Spinal cord (tissue), 10 donors: ENCODE results near the gene SCUBE1. TPM values are rescaled to one million over a fixed set of nuclear protein-coding genes. Genes with fewer than 3 reads are reported as not detected.

Experiments
- DNase-seq, 6 donors: peaks; one replicate each; pipeline versions ENCODE4 v3.0.0 to v3.0.0-alpha.2; 2013 to 2015; ENCODE audit warnings: low spot score in 6 of 6, low read depth in 4 of 6
- H3K27ac ChIP-seq: one replicate; pipeline ENCODE4 v1.5.1; 2013; ENCODE audit warnings: low read depth, low read length, control low read depth
- H3K27me3 ChIP-seq: one replicate; pipeline ENCODE4 v1.6.1; 2013; ENCODE audit warnings: low read length; ENCODE audit not compliant: control insufficient read depth, insufficient read depth
- H3K36me3 ChIP-seq: one replicate; pipeline ENCODE4 v1.6.1; 2013; ENCODE audit warnings: low read length; ENCODE audit not compliant: control insufficient read depth, insufficient read depth
- H3K4me1 ChIP-seq: one replicate; pipeline ENCODE4 v1.6.1; 2013; ENCODE audit warnings: low read length; ENCODE audit not compliant: control insufficient read depth, insufficient read depth
- H3K4me3 ChIP-seq: one replicate; pipeline ENCODE4 v1.5.1; 2013; ENCODE audit warnings: low read depth, low read length, control low read depth
- H3K9me3 ChIP-seq: one replicate; pipeline ENCODE4 v1.6.1; 2013; ENCODE audit warnings: low read length; ENCODE audit not compliant: control insufficient read depth, insufficient read depth
- WGBS: methylation state at CpG from one replicate; pipeline ENCODE4 v1.1.5; 2013; ENCODE audit warnings: missing lambda C conversion rate; ENCODE audit not compliant: insufficient coverage; 5-methylcytosine and 5-hydroxymethylcytosine counted together
- polyA plus RNA-seq, 2 donors: library from polyadenylated mRNA; unstranded; fragments of 120-200 nt; gene quantifications; one replicate each; pipeline ENCODE4 v1.2.1, GENCODE V29; 2013; ENCODE audit not compliant: insufficient read length in 2 of 2
- total RNA-seq, 2 donors: library from RNA; depleted of rRNA in 1 of 2; stranded (reverse); fragments of 120-200 nt in 1 of 2; fragments of >200 nt in 1 of 2; gene quantifications; one replicate each; pipeline versions ENCODE4 v1.2.3 to v1.2.4, GENCODE V29; 2013 to 2014
- donor health status: healthy.

SCUBE1 gene
- total and polyA plus RNA-seq, 4 donors = 5.3 to 13.1 (median 10.6) TPM

DNA sequence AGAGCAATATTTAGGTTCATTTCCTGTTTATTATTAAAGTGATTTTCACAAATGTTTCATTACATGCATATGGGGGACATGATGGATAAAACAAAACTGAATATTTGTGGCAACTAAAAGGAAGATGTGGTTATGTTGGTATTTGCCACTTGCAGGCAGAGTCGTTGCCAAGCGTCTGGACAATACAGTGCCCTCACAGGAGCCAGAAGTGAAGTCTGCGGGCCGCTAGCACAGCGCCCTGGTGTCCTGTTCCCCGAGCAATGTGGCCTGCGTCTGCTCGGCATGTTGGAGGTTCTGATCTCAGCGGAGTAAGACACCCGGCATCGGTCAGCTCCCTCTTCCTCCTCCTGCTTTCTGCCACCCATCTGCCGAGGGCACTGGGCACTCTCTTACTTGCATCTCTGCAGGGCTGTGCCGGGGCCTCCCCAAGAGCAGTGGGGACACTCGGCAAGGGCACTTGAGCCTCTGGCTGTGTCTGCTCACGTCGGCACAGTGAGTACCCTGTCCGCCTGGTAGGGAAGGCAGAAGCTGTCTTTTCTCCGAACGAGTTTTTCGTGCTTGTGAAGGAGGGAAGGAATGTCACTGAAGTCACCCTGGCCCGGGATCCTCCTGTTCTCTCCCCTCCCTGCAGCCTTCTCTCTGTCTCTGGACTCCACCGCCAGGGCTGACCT lies 145.8 kb downstream of the SCUBE1 start:
- Histone ChIP-seq H3K27ac (no peak overlapping the region), H3K9me3 (no peaks in the 10 kb centered on the region), H3K4me1 (peaks cover 10% of the 10 kb centered on the region), H3K36me3 (no peaks in the 10 kb centered on the region), H3K27me3 (no peaks in the 10 kb centered on the region), H3K4me3 (no peak overlapping the region)
- 33% methylated on average over 17 of the region's 22 CpGs for WGBS
- peak in 1 of 6 donors; percentile 8 for DNase-seq

DNA sequence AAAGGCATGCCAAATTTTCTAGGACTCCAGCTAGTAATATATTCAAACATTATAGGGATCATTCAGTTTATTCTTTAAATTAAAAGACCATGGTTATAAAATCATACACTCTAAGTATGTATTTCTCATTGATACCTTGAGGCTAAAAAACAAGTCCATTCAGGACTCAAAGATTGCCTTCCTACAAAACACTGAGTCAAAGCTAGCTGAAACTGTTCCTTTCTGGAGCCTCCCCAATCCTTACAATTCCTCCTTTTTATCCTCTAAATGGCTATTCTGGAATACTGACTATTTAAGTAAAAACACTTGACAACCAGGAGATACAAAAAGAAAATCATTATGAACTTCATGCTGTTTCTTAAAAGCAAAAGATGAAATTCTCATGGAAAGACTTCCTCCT lies 151.3 kb downstream of the SCUBE1 start:
- H3K4me1 ChIP-seq = peaks cover 5% of the 10 kb centered on the region
- H3K4me3 ChIP-seq = no peak overlapping the region
- no peaks in the 10 kb centered on the region for H3K36me3 ChIP-seq
- no peaks in the 10 kb centered on the region for H3K9me3 ChIP-seq
- DNase-seq = no peak
- no peaks in the 10 kb centered on the region for H3K27me3 ChIP-seq
- no peak overlapping the region for H3K27ac ChIP-seq

DNA sequence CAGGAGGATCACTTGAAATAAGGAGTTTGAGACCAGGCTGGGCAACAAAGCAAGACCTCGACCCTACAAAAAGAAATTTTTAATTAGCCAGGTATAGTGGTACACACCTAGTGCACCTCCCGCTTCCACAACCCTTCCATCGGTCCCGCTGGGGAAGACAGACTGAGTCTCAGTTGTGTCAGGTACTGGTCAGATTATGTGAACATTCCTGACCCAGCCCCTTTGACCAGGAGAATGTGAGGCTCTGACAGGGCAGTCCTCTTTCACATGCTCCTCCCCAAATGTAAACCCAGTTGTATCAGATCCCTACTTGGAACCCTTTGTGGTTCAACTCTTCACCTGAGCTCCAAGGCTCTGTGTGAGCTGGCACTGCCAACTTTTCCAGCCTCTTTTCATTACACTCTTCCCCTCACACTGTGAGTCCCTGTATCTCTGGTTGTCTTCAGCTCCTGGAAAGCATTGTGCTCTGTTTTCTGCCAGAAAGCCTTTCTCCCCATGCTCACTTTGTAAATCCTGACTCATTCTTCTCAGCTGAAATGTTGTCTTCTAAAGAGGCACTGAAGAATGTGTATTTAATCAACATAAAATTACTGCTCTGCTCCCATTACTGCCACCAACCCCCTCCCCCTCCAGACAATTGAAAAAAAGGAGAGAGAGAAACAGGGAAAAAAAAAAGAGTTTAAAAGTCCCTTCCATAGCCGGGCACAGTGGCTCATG lies 154.2 kb downstream of the SCUBE1 start:
- Histone ChIP-seq H3K36me3 (peaks cover 3% of the 10 kb centered on the region), H3K4me1 (peaks cover 20% of the 10 kb centered on the region), H3K4me3 (no peak overlapping the region), H3K9me3 (no peaks in the 10 kb centered on the region), H3K27ac (no peak overlapping the region), H3K27me3 (no peaks in the 10 kb centered on the region)
- DNase-seq = no peak
- 87% methylated on average over 3 of the region's 5 CpGs for WGBS

DNA sequence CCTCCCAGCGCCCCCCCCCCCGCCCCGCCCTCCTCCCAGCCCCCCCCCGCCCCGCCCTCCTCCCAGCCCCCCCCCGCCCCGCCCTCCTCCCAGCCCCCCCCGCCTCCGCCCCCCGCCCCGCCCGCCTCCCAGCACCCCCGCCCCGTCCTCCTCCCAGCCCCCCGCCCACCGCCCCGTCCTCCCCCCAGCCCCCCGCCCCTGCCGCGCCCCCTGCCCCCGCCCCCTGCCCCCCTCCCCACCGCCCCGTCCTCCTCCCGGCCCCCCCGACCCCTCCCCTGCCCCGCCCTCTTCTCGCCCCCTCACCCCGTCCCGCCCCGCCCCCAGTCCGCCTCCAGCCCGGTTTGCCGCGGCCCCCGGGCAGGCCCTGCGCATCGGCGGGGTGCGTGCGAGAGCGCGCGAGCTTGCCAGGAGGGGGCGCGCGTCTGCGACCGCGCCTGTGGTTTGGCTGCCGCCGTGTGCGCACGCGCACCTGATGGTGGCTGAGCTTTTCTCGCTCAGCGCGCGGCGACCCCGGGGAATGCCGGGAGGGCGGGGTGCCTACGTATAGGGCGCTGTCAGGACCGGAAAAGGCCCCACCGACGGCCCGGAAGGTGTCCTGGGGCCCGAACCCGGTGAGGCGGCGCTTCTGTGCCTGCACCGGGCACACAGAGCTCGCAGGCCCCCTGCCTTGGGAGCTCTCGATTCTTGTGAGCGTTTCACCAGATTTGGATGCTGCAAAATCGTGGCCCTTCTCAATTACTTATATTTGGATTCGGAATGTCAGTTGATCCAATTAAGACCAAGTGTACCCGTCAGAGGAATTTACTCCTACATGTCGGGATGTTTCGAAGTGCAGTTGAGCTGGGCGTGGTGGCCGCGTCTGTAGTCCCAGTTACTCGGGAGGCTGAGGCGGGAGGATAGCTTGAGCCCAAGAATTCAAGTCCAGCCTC lies 155.7 kb downstream of the SCUBE1 start:
- Histone ChIP-seq H3K27ac (peak overlapping the region; percentile 92), H3K4me3 (peak overlapping the region; percentile 64), H3K9me3 (no peaks in the 10 kb centered on the region), H3K36me3 (peaks cover 9% of the 10 kb centered on the region), H3K27me3 (no peaks in the 10 kb centered on the region), H3K4me1 (peaks cover 20% of the 10 kb centered on the region)
- peak; percentile 86 to 98 (median 92) for DNase-seq
- WGBS = 7% methylated on average over 48 of the region's 86 CpGs

DNA sequence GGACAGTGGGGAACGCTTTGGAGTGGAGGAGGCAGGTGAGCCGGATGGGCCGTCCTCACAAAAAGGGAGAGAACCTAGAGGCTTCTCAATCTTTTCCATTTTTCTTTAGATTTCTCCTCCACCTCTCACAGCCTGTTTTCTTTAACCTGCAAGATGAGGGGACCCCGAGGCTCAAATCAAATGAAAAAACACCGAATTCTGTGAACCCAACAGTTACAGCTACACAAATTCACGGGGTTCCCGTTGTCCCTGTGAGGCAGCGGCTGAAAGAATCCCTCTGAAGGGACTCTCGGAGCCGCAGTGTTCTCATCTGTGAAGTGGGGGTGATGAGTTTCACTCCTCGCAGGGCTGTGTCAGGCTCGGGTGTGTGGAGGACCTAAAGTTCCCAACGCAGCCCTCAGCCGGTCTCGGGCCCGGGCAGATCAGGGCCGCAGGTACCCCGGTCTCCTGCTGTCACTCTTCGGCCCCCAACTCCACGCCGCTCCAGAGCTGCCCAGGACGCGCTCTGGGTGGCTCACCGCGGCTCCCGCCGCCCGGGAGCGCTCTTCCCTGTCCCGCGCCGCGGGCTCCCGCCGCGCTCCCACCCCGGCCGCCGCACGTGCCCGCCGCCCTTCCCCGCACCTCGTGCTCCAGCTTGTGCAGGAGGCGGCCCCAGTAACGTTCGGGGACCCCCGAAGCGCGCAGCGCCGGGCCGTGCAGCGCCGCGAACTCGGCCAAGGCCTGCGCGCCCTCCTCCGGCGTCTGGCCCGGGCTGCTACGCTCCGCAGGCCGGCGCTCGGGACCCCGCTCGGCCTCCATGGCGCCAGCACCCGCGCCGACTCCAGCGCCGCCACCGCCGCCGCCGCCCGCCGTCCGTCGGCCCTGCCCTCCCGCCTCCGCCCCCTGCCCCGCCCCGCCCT lies 156.7 kb downstream of the SCUBE1 start, which contains the start of gene TTLL12:
TSS of gene TTLL12 (minus strand) at position 863 of the 899 bp plus-strand sequence. CDS start at position 798, 65 bp downstream.
- WGBS = under 1% methylated on average over 62 of the region's 87 CpGs

DNA sequence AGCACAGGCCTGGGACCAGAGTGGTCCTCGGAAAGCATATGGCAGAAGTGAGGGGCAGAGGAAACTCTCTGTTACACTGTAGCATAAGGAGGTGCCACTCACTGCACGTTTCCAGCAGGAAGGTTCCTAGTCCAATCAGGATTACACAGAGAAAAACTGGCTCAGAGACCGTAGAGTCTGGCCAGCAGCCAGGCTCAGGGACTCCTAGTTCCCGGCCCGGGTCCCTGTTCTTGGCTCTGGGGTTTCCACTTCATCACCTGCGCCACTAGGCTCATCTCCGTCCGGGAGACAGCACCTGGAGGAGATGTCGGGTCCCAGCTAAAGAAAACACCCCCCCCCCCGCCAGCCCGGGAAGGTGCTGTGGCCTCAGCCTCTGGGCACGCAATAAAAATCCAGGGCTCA lies 157.3 kb downstream of the SCUBE1 start:
- no peaks in the 10 kb centered on the region for H3K27me3 ChIP-seq
- peak in 2 of 6 donors; percentile 72 to 86 for DNase-seq

More for the DNA sequence above, 156.7 kb downstream of the SCUBE1 start, which contains the start of gene TTLL12:
- Histone ChIP-seq H3K36me3 (peaks cover 19% of the 10 kb centered on the region), H3K4me1 (peaks cover 20% of the 10 kb centered on the region), H3K27me3 (no peaks in the 10 kb centered on the region), H3K9me3 (no peaks in the 10 kb centered on the region), H3K4me3 (peak within 1 kb of the TSS; percentile 64), H3K27ac (peak within 1 kb of the TSS; percentile 92)
- DNase-seq = peak in 2 of 6 donors; percentile 84 to 86

DNA sequence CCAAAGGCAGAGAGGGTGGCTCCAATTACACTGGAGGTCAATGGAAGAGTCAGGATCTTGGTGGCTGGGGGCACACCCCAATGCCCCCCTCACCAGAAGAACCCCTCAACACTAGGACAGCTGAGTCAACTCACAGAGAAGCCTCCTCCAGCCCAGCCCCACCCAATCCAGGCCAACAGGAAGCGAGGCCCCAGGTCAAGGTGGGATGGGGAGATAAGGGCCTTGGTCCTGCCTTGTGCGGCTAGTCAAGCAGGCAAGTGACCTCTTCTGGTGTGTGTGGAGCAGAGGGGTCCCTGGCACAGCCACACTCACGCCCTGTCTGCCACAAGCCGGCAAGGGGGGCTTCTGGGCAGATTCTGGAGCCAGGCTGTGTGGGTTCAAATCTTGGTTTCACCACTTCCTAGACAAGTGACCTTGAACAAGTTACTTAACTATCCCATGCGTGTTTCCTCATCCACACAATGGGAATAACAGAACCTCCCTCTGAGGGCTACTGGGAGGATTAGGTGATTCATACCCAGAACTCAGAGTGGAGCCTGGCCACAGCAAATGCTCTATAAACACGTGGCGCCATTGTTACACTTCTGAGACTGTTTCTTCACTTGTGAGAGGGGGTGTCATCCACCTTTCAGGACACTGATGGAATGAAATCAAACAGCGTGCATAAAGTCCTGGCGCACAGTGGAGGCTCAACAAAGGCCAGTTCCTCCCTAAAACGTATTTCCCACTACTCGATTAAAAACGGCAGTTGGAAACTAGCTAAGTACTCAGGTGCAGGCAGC lies 159.5 kb downstream of the SCUBE1 start:
- H3K4me3 ChIP-seq = no peak overlapping the region
- 92% methylated on average over 8 of the region's 12 CpGs for WGBS
- peaks cover 20% of the 10 kb centered on the region for H3K4me1 ChIP-seq
- no peak overlapping the region for H3K27ac ChIP-seq
- peaks cover 46% of the 10 kb centered on the region for H3K36me3 ChIP-seq
- H3K27me3 ChIP-seq = no peaks in the 10 kb centered on the region
- no peak for DNase-seq
- no peaks in the 10 kb centered on the region for H3K9me3 ChIP-seq

More for the DNA sequence above, 157.3 kb downstream of the SCUBE1 start:
- no peaks in the 10 kb centered on the region for H3K9me3 ChIP-seq
- peaks cover 24% of the 10 kb centered on the region for H3K36me3 ChIP-seq
- H3K4me1 ChIP-seq = peaks cover 20% of the 10 kb centered on the region
- H3K27ac ChIP-seq = no peak overlapping the region
- peak overlapping the region; percentile 58 for H3K4me3 ChIP-seq
- 17% methylated on average over 8 of the region's 12 CpGs for WGBS

DNA sequence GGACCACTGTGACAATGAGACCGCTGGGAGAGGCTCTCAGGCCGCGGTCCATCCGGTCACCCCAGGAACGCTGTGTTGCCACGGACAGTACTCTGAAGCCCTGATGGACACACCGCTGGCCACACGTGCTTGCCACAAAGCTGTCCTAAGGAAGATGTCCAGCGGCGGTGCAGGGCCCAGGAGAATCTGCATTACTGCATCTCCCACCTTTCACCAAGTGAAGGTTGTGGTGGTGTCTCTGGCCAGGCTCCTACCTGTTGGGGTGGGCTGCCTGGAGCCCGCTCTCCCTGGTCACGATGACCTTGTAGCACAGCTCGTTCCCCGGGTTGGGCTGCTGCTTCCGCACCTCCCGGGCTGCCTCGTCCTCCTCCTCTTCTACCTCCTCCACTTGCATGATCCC lies 160.4 kb downstream of the SCUBE1 start:
- 99% methylated on average over 17 of the region's 17 CpGs for WGBS
- no peak overlapping the region for H3K27ac ChIP-seq
- peaks cover 50% of the 10 kb centered on the region for H3K36me3 ChIP-seq
- no peak overlapping the region for H3K4me3 ChIP-seq
- DNase-seq = no peak
- peaks cover 17% of the 10 kb centered on the region for H3K4me1 ChIP-seq
- H3K27me3 ChIP-seq = no peaks in the 10 kb centered on the region
- no peaks in the 10 kb centered on the region for H3K9me3 ChIP-seq
